Activated CD4-positive, alpha-beta T cell treated with anti-CD3 and anti-CD28 coated beads for 36 hours (primary cell): ENCODE measurements around the gene CCDC85C. TPM values are rescaled to one million over a fixed set of nuclear protein-coding genes. Genes with fewer than 3 reads are reported as not detected.
A peak's percentile ranks its signal among the peaks of the same experiment; 100 is the strongest.

Source experiments
- ATAC-seq: fragments of 200-7000 bp; cut with Tn5 transposase; one replicate; pipeline ENCODE4 v1.10.0; 2021; ENCODE audit warnings: mild to moderate bottlenecking, moderate library complexity
- CTCF ChIA-PET: fragments of 350-600 bp; sonication (Branson Sonifier 250); formaldehyde crosslinking; loops from one replicate; lab custom pipeline; 2021; ENCODE audit warnings: antibody characterized with exemption; lab: Charles Lee
- POLR2A ChIA-PET: fragments of 350-600 bp; sonication (Branson Sonifier 250); formaldehyde crosslinking; loops from one replicate; lab custom pipeline; 2021; ENCODE audit warnings: antibody characterized with exemption, inconsistent platforms; lab: Charles Lee
- DNase-seq: peaks from one replicate; pipeline ENCODE4 v3.0.0-alpha.2; 2020
- H3K27ac Mint-ChIP-seq: one replicate; pipeline ENCODE4 v1.8.0; 2021; ENCODE audit warnings: mixed read lengths
- H3K27me3 Mint-ChIP-seq: one replicate; pipeline ENCODE4 v1.8.0; 2021; ENCODE audit warnings: mixed read lengths
- H3K36me3 Mint-ChIP-seq: one replicate; pipeline ENCODE4 v1.8.0; 2021; ENCODE audit warnings: low read depth, mixed read lengths
- H3K4me1 Mint-ChIP-seq: one replicate; pipeline ENCODE4 v1.8.0; 2021; ENCODE audit warnings: mixed read lengths
- H3K4me3 Mint-ChIP-seq: one replicate; pipeline ENCODE4 v1.8.0; 2021; ENCODE audit warnings: mild to moderate bottlenecking, moderate library complexity, mixed read lengths
- H3K9me3 Mint-ChIP-seq: one replicate; pipeline ENCODE4 v1.8.0; 2021; ENCODE audit warnings: low read depth, mixed read lengths
- intact Hi-C, 2 experiments: fragments of 100-400 bp; cut with DNase I in 1 of 2; cut with micrococcal nuclease in 1 of 2; formaldehyde crosslinking; loops; one replicate each; pipeline versions ENCODE4 v1.14.2 to v1.15.1; 2022 to 2024; cut with DNase I, micrococcal nuclease
- total RNA-seq, 2 experiments: library from RNA; stranded (reverse); gene quantifications; one replicate each; pipeline ENCODE4 v1.2.3, GENCODE V29; 2021

CCDC85C gene
- 1 to 10 TPM; 6.1 to 6.2 TPM for total RNA-seq

GRCh38 chr14:99603471-99604277 lies at the start of gene CCDC85C:
Gene CCDC85C, minus strand, starts transcription at chr14:99604207. Its CDS starts 248 bp downstream, at chr14:99603959.
- ATAC-seq (no peak), DNase-seq (peak; percentile 73)
- ChIA-PET POLR2A (no interaction called here), CTCF (no interaction called here)
- no peaks in the 10 kb centered on the region for H3K9me3 Mint-ChIP-seq
- H3K36me3 Mint-ChIP-seq, result no peaks in the 10 kb centered on the region
- H3K4me3 Mint-ChIP-seq, result peak within 1 kb of the TSS; percentile 72
- H3K27ac Mint-ChIP-seq, result peak within 1 kb of the TSS; percentile 72
- H3K4me1 Mint-ChIP-seq, result peaks cover 24% of the 10 kb centered on the region
- H3K27me3 Mint-ChIP-seq, result peaks cover 2% of the 10 kb centered on the region
- intact Hi-C loops, result loop anchor here (1.0 to 5.0 kb wide), 8 partner anchors 81 to 772 kb away; partner anchors contain the start of genes CYP46A1 (in 2 of the 2), CCNK (in 1 of the 2), EML1 (in 1 of the 2) and EVL (in 1 of the 2)

- H3K4me3 Mint-ChIP-seq, result no peak overlapping the region
- no peak for ATAC-seq
- intact Hi-C loops, result no loop called here
- POLR2A ChIA-PET, result no interaction called here
- no peak for DNase-seq
- H3K9me3 Mint-ChIP-seq, result no peaks in the 10 kb centered on the region
- peaks cover 31% of the 10 kb centered on the region for H3K27me3 Mint-ChIP-seq
- H3K36me3 Mint-ChIP-seq, result no peaks in the 10 kb centered on the region
- no peak overlapping the region for H3K27ac Mint-ChIP-seq
- H3K4me1 Mint-ChIP-seq, result no peaks in the 10 kb centered on the region
- CTCF ChIA-PET, result no interaction called here
These were observed 48.1 kb upstream of the CCDC85C start for GRCh38 chr14:99651953-99652746.

GRCh38 chr14:99650189-99650588 lies 46.2 kb upstream of the CCDC85C start:
- POLR2A ChIA-PET, result no interaction called here
- no peak for ATAC-seq
- H3K4me3 Mint-ChIP-seq, result no peak overlapping the region
- CTCF ChIA-PET, result no interaction called here
- no peaks in the 10 kb centered on the region for H3K9me3 Mint-ChIP-seq
- H3K27ac Mint-ChIP-seq, result no peak overlapping the region
- DNase-seq, result no peak
- H3K4me1 Mint-ChIP-seq, result no peaks in the 10 kb centered on the region
- intact Hi-C loops, result no loop called here
- H3K27me3 Mint-ChIP-seq, result peaks cover 27% of the 10 kb centered on the region
- H3K36me3 Mint-ChIP-seq, result no peaks in the 10 kb centered on the region

DNA sequence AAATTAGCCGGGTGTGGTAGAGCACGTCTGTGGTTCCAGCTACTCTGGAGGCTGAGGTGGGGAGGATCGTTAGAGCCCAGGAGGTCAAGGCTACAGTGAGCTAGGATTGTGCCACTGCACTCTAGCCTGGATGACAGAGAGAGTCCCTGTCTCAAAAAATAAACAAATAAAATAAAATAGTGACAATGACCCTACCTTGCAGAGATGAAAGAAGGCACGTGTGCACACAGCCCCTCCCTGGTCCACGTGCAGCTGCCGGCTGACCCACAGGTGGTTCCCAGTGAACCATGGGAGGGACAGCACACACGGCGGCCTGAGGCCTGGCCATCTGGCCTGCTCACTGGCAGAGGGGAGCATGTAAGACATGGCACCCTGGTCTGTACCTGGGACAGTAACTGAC lies 45.6 kb upstream of the CCDC85C start:
- no peaks in the 10 kb centered on the region for H3K36me3 Mint-ChIP-seq
- intact Hi-C loops, result no loop called here
- POLR2A ChIA-PET, result no interaction called here
- no peaks in the 10 kb centered on the region for H3K4me1 Mint-ChIP-seq
- ATAC-seq, result no peak
- DNase-seq, result no peak
- H3K27me3 Mint-ChIP-seq, result peaks cover 23% of the 10 kb centered on the region
- H3K27ac Mint-ChIP-seq, result no peak overlapping the region
- CTCF ChIA-PET, result interaction anchor here (0.8 kb wide), 1 partner anchor 132 kb away, joined by 3 read pairs; no protein-coding TSS in a partner anchor
- no peaks in the 10 kb centered on the region for H3K9me3 Mint-ChIP-seq
- H3K4me3 Mint-ChIP-seq, result no peak overlapping the region

GRCh38 chr14:99649219-99649618 lies 45.2 kb upstream of the CCDC85C start:
- ChIA-PET POLR2A (no interaction called here), CTCF (interaction anchor here (0.8 kb wide), 1 partner anchor 131 kb away, joined by 3 read pairs; no protein-coding TSS in a partner anchor)
- intact Hi-C loops, result no loop called here
- Mint-ChIP-seq H3K36me3 (no peaks in the 10 kb centered on the region), H3K4me3 (no peak overlapping the region), H3K27ac (no peak overlapping the region), H3K9me3 (no peaks in the 10 kb centered on the region), H3K4me1 (no peaks in the 10 kb centered on the region), H3K27me3 (peaks cover 24% of the 10 kb centered on the region)
- DNase-seq (no peak), ATAC-seq (no peak)

DNA sequence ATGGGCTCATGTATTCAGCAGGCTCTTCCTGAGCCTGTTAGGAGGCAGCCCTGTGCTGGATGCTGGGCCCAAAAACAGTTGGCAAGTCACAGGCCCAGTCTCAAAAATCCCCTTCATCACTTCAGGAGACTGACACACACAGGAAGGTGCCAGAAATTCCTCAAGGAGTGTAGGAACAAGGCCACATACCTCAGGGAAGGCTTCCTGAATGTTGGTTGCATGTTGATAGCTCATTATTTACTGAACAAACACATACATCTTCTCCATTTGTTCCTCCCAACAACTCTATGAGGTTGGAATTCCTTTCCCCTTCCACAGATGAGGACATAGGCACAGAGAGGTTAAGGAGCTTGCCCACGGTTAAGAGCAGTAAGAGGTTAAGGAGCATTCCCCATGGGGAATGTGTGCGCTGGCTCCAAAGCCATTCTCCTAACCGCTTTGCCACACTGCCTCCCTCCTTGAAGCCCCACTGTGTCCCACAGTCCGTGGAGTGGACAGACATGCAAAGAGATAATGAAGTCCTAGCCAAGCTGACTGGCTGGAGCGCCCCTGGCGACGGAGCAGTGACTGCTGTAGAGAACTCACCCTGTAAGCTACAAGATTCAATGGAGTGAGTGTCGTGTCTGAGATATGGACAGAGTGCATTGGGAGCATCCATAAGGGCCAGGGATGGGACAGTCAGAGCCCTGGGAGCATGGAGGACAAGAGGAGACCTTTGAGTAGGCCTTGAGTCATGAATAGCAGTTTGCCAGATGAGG lies 44.2 kb upstream of the CCDC85C start:
- intact Hi-C loops, result no loop called here
- no peak for ATAC-seq
- ChIA-PET POLR2A (no interaction called here), CTCF (no interaction called here)
- H3K4me1 Mint-ChIP-seq, result no peaks in the 10 kb centered on the region
- DNase-seq, result no peak
- H3K36me3 Mint-ChIP-seq, result no peaks in the 10 kb centered on the region
- no peaks in the 10 kb centered on the region for H3K9me3 Mint-ChIP-seq
- no peak overlapping the region for H3K27ac Mint-ChIP-seq
- H3K4me3 Mint-ChIP-seq, result no peak overlapping the region
- peaks cover 26% of the 10 kb centered on the region for H3K27me3 Mint-ChIP-seq

- no peaks in the 10 kb centered on the region for H3K4me1 Mint-ChIP-seq
- H3K27ac Mint-ChIP-seq, result no peak overlapping the region
- ChIA-PET CTCF (no interaction called here), POLR2A (no interaction called here)
- DNase-seq (no peak), ATAC-seq (no peak)
- no peak overlapping the region for H3K4me3 Mint-ChIP-seq
- H3K27me3 Mint-ChIP-seq, result peaks cover 26% of the 10 kb centered on the region
- no peaks in the 10 kb centered on the region for H3K9me3 Mint-ChIP-seq
- no peaks in the 10 kb centered on the region for H3K36me3 Mint-ChIP-seq
- intact Hi-C loops, result no loop called here
These were observed 43.4 kb upstream of the CCDC85C start for GRCh38 chr14:99647411-99647810.

DNA sequence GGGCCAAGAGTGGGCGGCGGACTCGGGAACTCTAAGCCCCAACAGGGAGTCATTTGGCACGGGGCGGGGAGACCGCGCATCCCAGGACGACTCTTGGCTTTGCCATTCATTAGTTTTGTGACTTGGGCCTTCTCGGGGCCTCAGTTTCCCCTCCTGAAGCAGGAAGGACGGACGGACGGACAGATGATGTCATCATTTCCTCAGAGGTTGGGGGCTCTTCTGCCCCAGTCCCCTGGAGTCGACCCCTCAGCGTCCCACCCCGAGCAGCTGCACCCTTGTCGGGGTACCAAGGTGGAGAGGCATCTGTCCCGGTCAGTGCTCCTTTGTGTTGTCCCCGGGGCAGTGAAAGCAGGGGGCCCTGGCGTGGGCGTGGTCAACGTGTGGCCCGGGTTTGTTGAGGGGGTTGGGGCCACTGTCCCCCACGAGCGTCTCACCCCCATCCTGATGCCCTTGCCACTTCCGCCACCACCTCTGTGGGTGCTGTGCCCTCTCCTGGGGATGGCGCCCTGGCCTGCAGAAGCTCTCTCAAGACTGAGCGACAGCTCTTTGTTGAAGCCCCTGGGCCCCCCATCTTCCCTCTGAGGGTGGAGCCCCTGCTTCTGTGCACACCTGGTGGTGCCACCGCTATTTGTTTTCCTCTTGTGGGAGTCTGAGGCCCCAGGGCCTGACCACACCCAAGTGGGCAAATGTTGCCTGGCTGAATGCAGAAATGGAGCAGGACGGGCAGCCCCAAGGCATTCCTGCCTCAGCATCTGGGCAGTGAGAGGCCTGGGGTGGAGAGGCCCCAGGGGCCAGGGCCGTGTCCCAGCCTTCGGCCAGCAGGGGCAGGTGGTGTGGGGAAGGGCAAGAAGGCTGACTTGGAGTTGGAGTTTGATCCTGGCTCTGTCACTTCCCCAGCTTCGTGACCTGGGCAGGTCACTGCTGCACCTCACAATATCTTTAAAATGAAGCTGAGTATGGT lies 41.8 kb upstream of the CCDC85C start:
- CTCF ChIA-PET, result interaction anchor here (0.6 kb wide), 1 partner anchor 192 kb away, joined by 3 read pairs; no protein-coding TSS in a partner anchor
- no peaks in the 10 kb centered on the region for H3K36me3 Mint-ChIP-seq

GRCh38 chr14:99644723-99645544 lies 40.9 kb upstream of the CCDC85C start, which contains the start of gene HHIPL1:
Gene HHIPL1, plus strand, starts transcription at chr14:99645129. Its CDS starts 79 bp downstream, at chr14:99645208.
- no peaks in the 10 kb centered on the region for H3K4me1 Mint-ChIP-seq
- no peak for DNase-seq
- ChIA-PET POLR2A (no interaction called here), CTCF (no interaction called here)
- H3K9me3 Mint-ChIP-seq, result no peaks in the 10 kb centered on the region
- intact Hi-C loops, result no loop called here
- H3K4me3 Mint-ChIP-seq, result no peak within 1 kb of the TSS
- H3K27ac Mint-ChIP-seq, result no peak within 1 kb of the TSS
- no peaks in the 10 kb centered on the region for H3K36me3 Mint-ChIP-seq
- no peak for ATAC-seq
- H3K27me3 Mint-ChIP-seq, result peaks cover 17% of the 10 kb centered on the region

More for the DNA sequence above, 41.8 kb upstream of the CCDC85C start:
- Mint-ChIP-seq H3K27ac (no peak overlapping the region), H3K4me3 (no peak overlapping the region), H3K4me1 (no peaks in the 10 kb centered on the region), H3K9me3 (no peaks in the 10 kb centered on the region), H3K27me3 (peaks cover 18% of the 10 kb centered on the region)
- POLR2A ChIA-PET, result no interaction called here
- DNase-seq (no peak), ATAC-seq (no peak)
- intact Hi-C loops, result no loop called here

GRCh38 chr14:99644035-99644587 lies 40.1 kb upstream of the CCDC85C start:
- Mint-ChIP-seq H3K27me3 (peaks cover 17% of the 10 kb centered on the region), H3K9me3 (no peaks in the 10 kb centered on the region), H3K36me3 (no peaks in the 10 kb centered on the region), H3K4me3 (no peak overlapping the region), H3K27ac (no peak overlapping the region), H3K4me1 (no peaks in the 10 kb centered on the region)
- DNase-seq, result no peak
- intact Hi-C loops, result no loop called here
- POLR2A ChIA-PET, result no interaction called here
- no peak for ATAC-seq
- CTCF ChIA-PET, result no interaction called here
